BE2C (cell line): ENCODE data around the gene ZNF678.
"Not testable (repeated sequence)": the region's sequence is repeated elsewhere in the genome, so short reads cannot be mapped to it uniquely, and the experiment has no call there.

Experiments
- DNase-seq: peaks from one replicate; pipeline ENCODE4 v3.0.0-alpha.2; 2020
- H3K27me3 ChIP-seq: fragments of 250-450 bp; sonication (Bioruptor Pico); 2 replicates; pipeline ENCODE4 v1.5.1; 2020; ENCODE audit warnings: mild to moderate bottlenecking
- H3K36me3 ChIP-seq: fragments of 250-450 bp; sonication (Bioruptor Pico); 2 replicates; pipeline ENCODE4 v1.5.1; 2020; ENCODE audit warnings: mild to moderate bottlenecking
- H3K4me1 ChIP-seq: fragments of 250-450 bp; sonication (Bioruptor Pico); 2 replicates; pipeline ENCODE4 v1.5.1; 2020
- H3K4me3 ChIP-seq: 2 replicates; pipeline ENCODE4 v1.5.1; 2011; ENCODE audit warnings: low read depth, low read length
- H3K9me3 ChIP-seq: fragments of 250-450 bp; sonication (Bioruptor Pico); 2 replicates; pipeline ENCODE4 v1.5.1; 2020
- CTCF ChIP-seq: IDR thresholded peaks from 2 replicates; pipeline ENCODE4 v1.5.1; 2012; ENCODE audit warnings: mild to moderate bottlenecking, low read depth, low read length

The ZNF678 gene

GRCh38 chr1:227661495-227661894 is 98.1 kb downstream of the ZNF678 start:
- Histone ChIP-seq H3K36me3 (no peaks in the 10 kb centered on the region; the same call in 1 of the 2 replicates), H3K4me1 (no peaks in the 10 kb centered on the region), H3K9me3 (peaks cover 6% of the 10 kb centered on the region), H3K4me3 (no peak overlapping the region), H3K27me3 (no peaks in the 10 kb centered on the region)
- DNase-seq = no peak
- TF ChIP-seq CTCF = peak; percentile 6; the same call in 1 of the 2 replicates

GRCh38 chr1:227662933-227663332 is 99.6 kb downstream of the ZNF678 start:
- no peak overlapping the region for H3K4me3 ChIP-seq
- no peaks in the 10 kb centered on the region for H3K4me1 ChIP-seq
- no peaks in the 10 kb centered on the region; the same call in 1 of the 2 replicates for H3K36me3 ChIP-seq
- H3K9me3 ChIP-seq = peaks cover 6% of the 10 kb centered on the region
- no peaks in the 10 kb centered on the region for H3K27me3 ChIP-seq
- TF ChIP-seq CTCF = no peak
- no peak for DNase-seq

- no peaks in the 10 kb centered on the region for H3K4me1 ChIP-seq
- DNase-seq = no peak
- TF ChIP-seq CTCF = no peak
- peaks cover 6% of the 10 kb centered on the region for H3K9me3 ChIP-seq
- H3K36me3 ChIP-seq = no peaks in the 10 kb centered on the region; the same call in 1 of the 2 replicates
- no peak overlapping the region for H3K4me3 ChIP-seq
- H3K27me3 ChIP-seq = no peaks in the 10 kb centered on the region
These were observed 102.9 kb downstream of the ZNF678 start for GRCh38 chr1:227666286-227666685.

- H3K36me3 ChIP-seq = no peaks in the 10 kb centered on the region
- H3K27me3 ChIP-seq = no peaks in the 10 kb centered on the region
- no peaks in the 10 kb centered on the region; the same call in 1 of the 2 replicates for H3K9me3 ChIP-seq
- no peak for DNase-seq
- TF ChIP-seq CTCF = no peak
- H3K4me1 ChIP-seq = no peaks in the 10 kb centered on the region
- no peak overlapping the region for H3K4me3 ChIP-seq
These were observed 110.1 kb downstream of the ZNF678 start for GRCh38 chr1:227673441-227673840.

- H3K4me3 ChIP-seq = no peak overlapping the region
- H3K9me3 ChIP-seq = no peaks in the 10 kb centered on the region
- no peak for DNase-seq
- TF ChIP-seq CTCF = no peak
- no peaks in the 10 kb centered on the region for H3K36me3 ChIP-seq
- H3K27me3 ChIP-seq = no peaks in the 10 kb centered on the region
- H3K4me1 ChIP-seq = no peaks in the 10 kb centered on the region
These were observed 122.5 kb downstream of the ZNF678 start for GRCh38 chr1:227685807-227686206.

GRCh38 chr1:227697321-227697864 is 134.0 kb downstream of the ZNF678 start:
- no peaks in the 10 kb centered on the region for H3K36me3 ChIP-seq

GRCh38 chr1:227701631-227702030 is 138.3 kb downstream of the ZNF678 start:
- not testable (repeated sequence) for H3K4me1 ChIP-seq, H3K4me3 ChIP-seq, H3K27me3 ChIP-seq, H3K9me3 ChIP-seq, DNase-seq, H3K36me3 ChIP-seq

More at GRCh38 chr1:227697321-227697864, 134.0 kb downstream of the ZNF678 start:
- no peak for TF ChIP-seq CTCF
- H3K4me3 ChIP-seq = no peak overlapping the region
- no peaks in the 10 kb centered on the region for H3K27me3 ChIP-seq
- no peaks in the 10 kb centered on the region for H3K4me1 ChIP-seq
- no peak for DNase-seq
- H3K9me3 ChIP-seq = no peaks in the 10 kb centered on the region; the same call in 1 of the 2 replicates
